Adipocyte (in vitro differentiated cells): ENCODE data around the gene CPED1.
"Not testable (repeated sequence)": the region's sequence is repeated elsewhere in the genome, so short reads cannot be mapped to it uniquely, and the experiment has no call there.

Source experiments
- DNase-seq: peaks from one replicate; pipeline ENCODE4 v3.0.0-alpha.2; 2015; ENCODE audit warnings: low read depth
- H3K27me3 ChIP-seq: replicated peaks from 2 replicates; pipeline ENCODE4 v1.7.0; 2013; ENCODE audit warnings: mild to moderate bottlenecking, low read length, moderate library complexity; ENCODE audit not compliant: control insufficient read depth, insufficient read depth
- H3K36me3 ChIP-seq: 2 replicates; pipeline ENCODE4 v1.7.0; 2013; ENCODE audit warnings: low read length, mild to moderate bottlenecking, moderate library complexity; ENCODE audit not compliant: control insufficient read depth, insufficient read depth, severe bottlenecking
- H3K4me1 ChIP-seq: 2 replicates; pipeline ENCODE4 v1.7.0; 2013; ENCODE audit warnings: mild to moderate bottlenecking, low read length, moderate library complexity; ENCODE audit not compliant: control insufficient read depth, insufficient read depth
- H3K4me3 ChIP-seq: 2 replicates; pipeline ENCODE4 v1.7.0; 2013; ENCODE audit warnings: mild to moderate bottlenecking, low read length, moderate library complexity
- H3K9ac ChIP-seq: 2 replicates; pipeline ENCODE4 v1.7.0; 2013; ENCODE audit warnings: mild to moderate bottlenecking, low read length, moderate library complexity
- H3K9me3 ChIP-seq: 2 replicates; pipeline ENCODE4 v1.7.0; 2013; ENCODE audit warnings: mild to moderate bottlenecking, low read length, moderate library complexity; ENCODE audit not compliant: control insufficient read depth

The CPED1 gene

GRCh38 chr7:121113288-121113687 lies 124.8 kb downstream of the CPED1 start:
- peaks cover 6% of the 10 kb centered on the region for H3K4me1 ChIP-seq
- no peaks in the 10 kb centered on the region for H3K27me3 ChIP-seq
- H3K36me3 ChIP-seq = no peaks in the 10 kb centered on the region
- DNase-seq = peak; percentile 41
- H3K9me3 ChIP-seq = no peaks in the 10 kb centered on the region
- no peak overlapping the region for H3K9ac ChIP-seq
- H3K4me3 ChIP-seq = no peak overlapping the region

GRCh38 chr7:121116396-121116795 lies 127.9 kb downstream of the CPED1 start:
- H3K9me3 ChIP-seq = no peaks in the 10 kb centered on the region
- no peak overlapping the region for H3K4me3 ChIP-seq
- no peak overlapping the region for H3K9ac ChIP-seq
- H3K27me3 ChIP-seq = no peaks in the 10 kb centered on the region
- no peaks in the 10 kb centered on the region for H3K36me3 ChIP-seq
- DNase-seq = no peak
- H3K4me1 ChIP-seq = peaks cover 6% of the 10 kb centered on the region

- H3K4me1 ChIP-seq = peaks cover 6% of the 10 kb centered on the region
- no peaks in the 10 kb centered on the region for H3K36me3 ChIP-seq
- H3K9me3 ChIP-seq = no peaks in the 10 kb centered on the region
- no peak overlapping the region for H3K4me3 ChIP-seq
- no peak overlapping the region for H3K9ac ChIP-seq
- DNase-seq = no peak
- no peaks in the 10 kb centered on the region for H3K27me3 ChIP-seq
Measured at GRCh38 chr7:121119047-121119446, 130.5 kb downstream of the CPED1 start.

- Histone ChIP-seq H3K4me3 (no peak overlapping the region), H3K9ac (no peak overlapping the region), H3K36me3 (peaks cover 5% of the 10 kb centered on the region), H3K9me3 (no peaks in the 10 kb centered on the region), H3K4me1 (no peaks in the 10 kb centered on the region), H3K27me3 (no peaks in the 10 kb centered on the region)
- DNase-seq = no peak
Measured at GRCh38 chr7:121123032-121123431, 134.5 kb downstream of the CPED1 start.

GRCh38 chr7:121125454-121125853 lies 136.9 kb downstream of the CPED1 start:
- H3K27me3 ChIP-seq, H3K36me3 ChIP-seq, H3K9ac ChIP-seq, H3K4me3 ChIP-seq, H3K9me3 ChIP-seq, H3K4me1 ChIP-seq, DNase-seq: not testable (repeated sequence)

- Histone ChIP-seq H3K9ac (no peak overlapping the region), H3K4me1 (no peaks in the 10 kb centered on the region), H3K4me3 (no peak overlapping the region), H3K36me3 (peaks cover 5% of the 10 kb centered on the region), H3K9me3 (no peaks in the 10 kb centered on the region), H3K27me3 (no peaks in the 10 kb centered on the region)
- no peak for DNase-seq
Measured at GRCh38 chr7:121126201-121126600, 137.7 kb downstream of the CPED1 start.

GRCh38 chr7:121126801-121127534 lies 138.5 kb downstream of the CPED1 start:
- DNase-seq = peak; percentile 60
- Histone ChIP-seq H3K27me3 (no peaks in the 10 kb centered on the region), H3K36me3 (peaks cover 5% of the 10 kb centered on the region), H3K4me3 (no peak overlapping the region), H3K9me3 (no peaks in the 10 kb centered on the region), H3K9ac (no peak overlapping the region), H3K4me1 (no peaks in the 10 kb centered on the region)

- Histone ChIP-seq H3K9me3 (no peaks in the 10 kb centered on the region), H3K4me1 (no peaks in the 10 kb centered on the region), H3K9ac (no peak overlapping the region), H3K4me3 (no peak overlapping the region), H3K36me3 (peaks cover 24% of the 10 kb centered on the region), H3K27me3 (no peaks in the 10 kb centered on the region)
- DNase-seq = no peak
Measured at GRCh38 chr7:121132940-121133339, 144.4 kb downstream of the CPED1 start.

- peaks cover 24% of the 10 kb centered on the region for H3K36me3 ChIP-seq
- DNase-seq = no peak
- no peak overlapping the region for H3K9ac ChIP-seq
- H3K4me3 ChIP-seq = no peak overlapping the region
- H3K4me1 ChIP-seq = no peaks in the 10 kb centered on the region
- H3K27me3 ChIP-seq = no peaks in the 10 kb centered on the region
- H3K9me3 ChIP-seq = no peaks in the 10 kb centered on the region
Measured at GRCh38 chr7:121133444-121133843, 144.9 kb downstream of the CPED1 start.

- Histone ChIP-seq H3K9me3 (no peaks in the 10 kb centered on the region), H3K4me1 (peaks cover 9% of the 10 kb centered on the region), H3K4me3 (no peak overlapping the region), H3K36me3 (peaks cover 39% of the 10 kb centered on the region), H3K9ac (no peak overlapping the region), H3K27me3 (no peaks in the 10 kb centered on the region)
- no peak for DNase-seq
Measured at GRCh38 chr7:121137580-121137979, 149.1 kb downstream of the CPED1 start.

GRCh38 chr7:121138262-121138933 lies 149.9 kb downstream of the CPED1 start:
- Histone ChIP-seq H3K4me1 (peaks cover 9% of the 10 kb centered on the region), H3K27me3 (no peaks in the 10 kb centered on the region), H3K9me3 (no peaks in the 10 kb centered on the region), H3K9ac (no peak overlapping the region), H3K36me3 (peaks cover 42% of the 10 kb centered on the region), H3K4me3 (peak overlapping the region; percentile 14)
- no peak for DNase-seq
